Measurements from ENCODE around the gene AGXT.

AGXT gene

GRCh38 chr2:240886678-240887609 is 18.3 kb downstream of the AGXT start:
- no peak for DNase-seq

- DNase-seq = no peak
These were observed 19.0 kb downstream of the AGXT start for GRCh38 chr2:240887631-240888030.

- no peak for DNase-seq
These were observed 19.7 kb downstream of the AGXT start for GRCh38 chr2:240888130-240888889.

GRCh38 chr2:240888890-240889573 is 20.4 kb downstream of the AGXT start:
- DNase-seq = no peak

- no peak for DNase-seq
These were observed 21.3 kb downstream of the AGXT start for GRCh38 chr2:240889601-240890560.

- DNase-seq = no peak
These were observed 22.1 kb downstream of the AGXT start for GRCh38 chr2:240890691-240891090.

GRCh38 chr2:240891492-240892340 is 23.1 kb downstream of the AGXT start:
- no peak for DNase-seq

- no peak for DNase-seq
These were observed 23.7 kb downstream of the AGXT start for GRCh38 chr2:240892356-240892755.

- DNase-seq = no peak
These were observed 24.3 kb downstream of the AGXT start for GRCh38 chr2:240892925-240893324.

GRCh38 chr2:240893363-240893844 is 24.8 kb downstream of the AGXT start:
- no peak for DNase-seq

- no peak for DNase-seq
These were observed 25.4 kb downstream of the AGXT start for GRCh38 chr2:240894006-240894405.

- no peak for DNase-seq
These were observed 26.4 kb downstream of the AGXT start for GRCh38 chr2:240894836-240895558.

GRCh38 chr2:240895656-240896388 is 27.2 kb downstream of the AGXT start, which contains the start of gene MAB21L4:
TSS of gene MAB21L4 (minus strand) at chr2:240896156. CDS start at chr2:240895997, 159 bp downstream.
- no peak for DNase-seq

GRCh38 chr2:240896394-240896793 is 27.8 kb downstream of the AGXT start:
- no peak for DNase-seq

- DNase-seq = no peak
These were observed 28.5 kb downstream of the AGXT start for GRCh38 chr2:240896871-240897692.

GRCh38 chr2:240898108-240898730 is 29.6 kb downstream of the AGXT start:
- no peak for DNase-seq

GRCh38 chr2:240898731-240899467 is 30.3 kb downstream of the AGXT start:
- no peak for DNase-seq

All from GOT3 (cell line).